GM21786 (cell line): ENCODE results near the gene FAAP100.

Experiments
- ATAC-seq: cut with Tn5 transposase; IDR thresholded peaks from one replicate; pipeline ENCODE4 v1.9.1; 2021; ENCODE audit not compliant: unreplicated experiment

FAAP100 gene

GRCh38 chr17:81491181-81491581, 61.0 kb downstream of the FAAP100 start:
- ATAC-seq = no peak

- ATAC-seq = no peak
Observed at GRCh38 chr17:81489998-81490992, 61.9 kb downstream of the FAAP100 start.
